Amniotic epithelial cell (primary cell): ENCODE results near the gene ARL14.
"Not testable (repeated sequence)": the region's sequence is repeated elsewhere in the genome, so short reads cannot be mapped to it uniquely, and the experiment has no call there.

Experiments used
- DNase-seq: peaks from one replicate; pipeline ENCODE4 v3.0.0-alpha.2; 2010; ENCODE audit warnings: low read depth

Gene ARL14

GRCh38 chr3:160677459-160677881 lies 510 bp downstream of the ARL14 start:
- no peak for DNase-seq

DNA sequence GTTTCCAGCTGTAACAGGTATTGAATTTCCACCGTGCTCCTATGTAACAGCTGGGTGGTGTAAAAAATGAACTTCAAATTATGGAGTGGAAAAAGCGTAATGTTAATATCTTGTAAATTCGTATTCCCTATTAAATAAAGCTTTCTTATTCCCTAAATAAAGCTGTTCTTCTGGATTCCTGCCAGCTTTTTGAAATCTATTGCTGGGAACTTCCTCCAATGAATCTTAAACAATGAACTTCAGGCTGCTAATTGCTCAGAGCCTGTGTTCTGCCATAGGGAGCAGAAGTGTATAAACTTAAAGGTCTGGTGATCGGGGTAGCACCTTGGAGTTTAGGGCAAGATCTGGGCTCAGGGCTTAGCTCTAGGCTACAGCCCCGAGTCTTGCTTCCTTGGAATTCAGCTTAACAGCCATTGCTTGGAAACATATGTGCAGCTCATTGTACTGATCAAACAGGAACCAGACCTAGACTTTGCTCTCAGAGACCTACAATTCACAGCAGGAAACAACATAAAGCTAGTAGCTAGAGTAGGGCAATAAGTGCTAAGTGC lies 1.4 kb downstream of the ARL14 start:
- no peak for DNase-seq

GRCh38 chr3:160684368-160684740 lies 7.4 kb downstream of the ARL14 start:
- DNase-seq, result no peak

GRCh38 chr3:160685144-160685766 lies 8.3 kb downstream of the ARL14 start:
- no peak for DNase-seq

DNA sequence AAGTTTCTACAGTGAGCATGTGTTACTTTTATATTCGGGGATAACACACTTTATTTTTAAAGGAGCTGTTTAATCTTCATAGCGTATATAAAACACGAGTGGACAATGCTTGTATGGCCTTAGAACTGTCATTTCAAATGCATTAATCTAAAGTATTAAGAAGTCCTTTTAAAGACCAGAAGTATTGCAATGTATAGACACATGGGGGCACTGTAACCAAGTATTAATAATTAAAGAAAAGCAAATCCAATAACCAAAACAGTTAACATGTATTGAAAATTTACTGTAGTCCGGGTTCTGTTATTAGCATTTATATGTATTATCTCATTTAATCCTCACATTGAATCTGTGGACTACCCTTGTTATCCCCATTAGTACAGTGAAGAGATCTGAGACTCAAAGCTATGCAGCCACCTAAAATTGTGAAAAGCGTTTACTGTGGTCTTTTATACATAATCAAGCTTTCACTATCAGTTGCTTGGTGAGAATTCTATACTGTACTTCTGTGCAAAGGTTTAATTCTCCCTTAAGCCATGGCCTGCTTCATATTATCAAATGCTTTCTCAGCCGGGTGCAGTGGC lies 10.1 kb downstream of the ARL14 start:
- DNase-seq, result no peak

- no peak for DNase-seq
These were observed 14.2 kb downstream of the ARL14 start for GRCh38 chr3:160691151-160691550.

DNA sequence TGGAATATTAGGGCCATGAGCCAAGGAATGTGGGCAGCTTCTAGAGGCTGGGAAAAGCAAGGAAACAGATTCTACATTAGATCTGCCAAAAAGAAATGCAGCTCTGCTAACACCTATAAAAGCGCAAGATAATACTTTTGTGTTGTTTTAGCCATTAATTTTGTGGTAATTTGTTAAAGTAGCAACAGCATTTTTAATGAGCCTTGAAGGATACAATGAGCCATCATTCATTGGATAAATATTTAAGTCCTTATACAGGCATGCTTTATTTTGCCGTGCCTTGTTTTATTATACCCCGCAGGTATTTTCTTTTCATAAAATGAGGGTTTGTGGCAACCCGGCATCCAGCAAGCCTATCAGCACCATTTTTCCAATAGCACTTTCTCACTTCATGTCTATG lies 15.0 kb downstream of the ARL14 start:
- no peak for DNase-seq

DNA sequence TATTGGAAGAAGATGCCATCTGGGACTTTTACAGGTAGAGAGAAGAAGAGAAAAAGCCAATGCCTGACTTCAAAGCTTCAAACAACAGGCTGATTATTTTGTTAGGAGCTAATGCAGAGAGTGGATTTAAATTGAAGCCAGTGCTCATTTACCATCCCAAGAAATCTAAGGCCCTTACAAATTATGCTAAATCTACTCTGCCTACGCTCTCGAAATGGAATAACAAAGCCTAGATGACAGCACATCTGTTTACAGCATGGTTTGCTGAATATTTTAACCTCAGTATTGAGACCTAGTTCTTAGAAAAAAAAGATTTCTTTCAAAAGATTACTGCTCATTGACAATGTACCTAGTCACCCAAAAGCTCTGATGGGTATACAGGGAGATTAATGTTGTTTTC lies 16.2 kb downstream of the ARL14 start:
- DNase-seq, result no peak

DNA sequence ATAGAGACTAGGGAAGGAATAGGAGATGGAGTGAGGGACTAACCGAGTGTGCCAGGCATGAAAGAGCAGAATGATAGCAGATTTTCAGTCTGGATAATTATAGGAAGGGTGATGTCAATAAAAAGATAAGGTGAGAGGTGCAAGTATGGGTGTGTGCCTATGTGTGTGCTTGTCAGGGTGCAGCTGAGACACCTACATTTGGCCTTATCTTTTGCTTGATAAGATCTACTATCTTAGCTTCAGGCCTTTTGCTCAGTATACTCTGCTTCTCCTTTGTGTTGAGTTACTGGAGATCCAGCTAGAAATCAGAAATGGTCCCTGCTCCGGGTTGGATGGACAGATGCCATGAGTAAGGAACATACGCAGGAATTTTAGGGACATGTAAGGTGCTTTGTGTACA lies 17.4 kb downstream of the ARL14 start:
- DNase-seq, result no peak

GRCh38 chr3:160695003-160695402 lies 18.0 kb downstream of the ARL14 start:
- DNase-seq, result no peak

DNA sequence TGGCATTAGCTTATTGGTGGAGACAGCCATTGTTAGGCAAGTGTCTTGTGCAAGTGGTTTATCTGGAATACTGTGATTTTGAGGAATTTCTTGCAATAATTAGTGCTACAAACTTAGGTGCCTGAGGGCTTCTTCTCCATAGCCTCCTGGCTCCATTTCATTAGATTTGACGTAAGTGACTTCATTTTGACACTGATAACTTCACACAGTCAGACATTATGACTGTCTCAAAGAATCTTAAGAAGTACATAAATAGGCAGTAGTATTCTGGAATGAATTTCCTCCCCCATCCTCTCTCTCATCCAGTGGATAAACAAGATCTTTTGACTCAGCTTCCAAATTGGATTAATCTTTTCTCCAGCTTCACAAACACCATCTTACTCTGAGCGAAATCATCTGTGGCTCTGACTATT lies 19.0 kb downstream of the ARL14 start:
- peak; percentile 32 for DNase-seq

GRCh38 chr3:160697637-160698380 lies 20.8 kb downstream of the ARL14 start:
- DNase-seq, result peak; percentile 82

DNA sequence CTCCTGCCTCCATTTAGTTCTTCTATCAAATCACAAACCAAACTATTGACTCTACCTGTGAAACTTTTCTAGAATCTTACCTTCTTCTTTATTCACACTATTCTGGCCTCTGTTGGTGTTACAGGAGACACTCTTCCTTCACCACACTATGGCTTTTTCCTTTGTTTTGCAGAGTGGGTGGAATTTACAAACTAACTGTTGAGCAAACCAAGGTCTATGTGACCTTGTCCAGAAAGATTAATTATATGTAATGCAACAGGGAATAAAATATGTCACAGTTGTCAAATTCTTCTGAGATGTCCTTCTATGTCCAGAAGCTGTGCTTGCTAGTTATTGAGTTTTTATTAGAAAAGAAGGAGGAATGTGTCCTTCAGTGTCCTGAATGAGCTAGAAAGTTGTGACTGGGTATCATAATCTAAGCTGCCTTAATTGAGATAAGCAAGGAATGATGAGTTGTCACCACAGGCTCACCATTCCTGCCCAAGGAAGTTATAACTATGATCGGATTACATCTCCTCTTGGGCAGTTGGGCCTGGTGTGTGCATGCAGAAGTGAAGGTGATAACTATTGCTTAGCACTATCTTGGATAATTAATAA lies 21.7 kb downstream of the ARL14 start:
- no peak for DNase-seq

DNA sequence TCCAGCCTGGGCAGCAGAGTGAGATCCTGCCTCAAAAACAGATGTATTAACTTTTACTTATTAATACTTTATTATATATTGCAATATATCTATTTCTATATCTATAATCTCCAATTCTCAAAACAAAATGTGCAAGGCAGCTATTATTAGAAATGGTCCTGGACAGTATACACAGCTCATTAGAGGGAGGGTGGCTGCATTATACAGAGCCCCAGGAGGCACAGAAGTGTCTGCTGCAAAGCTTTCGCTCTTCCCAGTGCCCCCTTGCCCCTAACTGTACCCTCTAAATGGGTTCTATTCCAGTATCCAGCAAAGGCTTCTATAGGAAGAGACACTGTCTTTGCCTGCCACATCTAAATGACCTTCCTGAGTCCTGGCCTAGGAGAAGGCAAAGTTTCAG lies 24.5 kb downstream of the ARL14 start:
- DNase-seq, result no peak

DNA sequence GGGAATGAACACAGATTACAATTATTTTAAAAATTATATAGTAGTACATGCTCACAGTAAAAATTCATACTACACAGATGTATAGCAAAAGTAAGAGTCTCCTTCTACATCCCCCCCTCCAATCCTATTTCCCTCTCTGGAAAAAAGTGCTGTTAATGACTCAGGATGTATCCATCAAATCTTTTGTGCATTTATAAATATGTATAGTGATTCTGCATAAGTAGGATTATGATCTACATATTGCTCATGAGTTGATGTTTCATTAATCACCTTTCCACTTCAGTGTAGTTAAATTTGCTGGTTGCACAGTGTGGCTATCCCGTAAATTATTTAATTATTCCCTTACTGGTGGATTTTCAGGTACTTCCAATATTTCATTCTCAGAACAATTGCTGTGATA lies 25.3 kb downstream of the ARL14 start:
- DNase-seq, result no peak

DNA sequence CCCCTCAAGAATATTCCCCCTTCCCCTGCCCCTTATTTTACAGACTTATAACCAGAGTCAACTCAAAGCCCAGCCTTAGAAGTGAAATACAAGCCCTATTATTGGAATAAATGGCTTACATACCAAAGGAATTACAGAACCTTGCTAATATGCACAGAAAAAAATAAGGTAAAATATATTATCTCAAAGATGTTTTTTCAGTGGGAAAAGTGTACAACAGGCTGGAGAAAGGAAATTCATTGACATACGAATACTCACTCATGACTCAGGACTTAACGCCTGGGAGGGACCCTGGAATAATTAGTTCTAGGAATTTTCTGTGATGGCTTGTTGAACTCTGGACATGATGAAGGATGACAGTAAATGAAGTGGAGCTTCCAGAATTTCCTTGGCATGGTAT lies 27.0 kb downstream of the ARL14 start:
- DNase-seq, result no peak

GRCh38 chr3:160707187-160707794 lies 30.3 kb downstream of the ARL14 start:
- peak; percentile 56 for DNase-seq

DNA sequence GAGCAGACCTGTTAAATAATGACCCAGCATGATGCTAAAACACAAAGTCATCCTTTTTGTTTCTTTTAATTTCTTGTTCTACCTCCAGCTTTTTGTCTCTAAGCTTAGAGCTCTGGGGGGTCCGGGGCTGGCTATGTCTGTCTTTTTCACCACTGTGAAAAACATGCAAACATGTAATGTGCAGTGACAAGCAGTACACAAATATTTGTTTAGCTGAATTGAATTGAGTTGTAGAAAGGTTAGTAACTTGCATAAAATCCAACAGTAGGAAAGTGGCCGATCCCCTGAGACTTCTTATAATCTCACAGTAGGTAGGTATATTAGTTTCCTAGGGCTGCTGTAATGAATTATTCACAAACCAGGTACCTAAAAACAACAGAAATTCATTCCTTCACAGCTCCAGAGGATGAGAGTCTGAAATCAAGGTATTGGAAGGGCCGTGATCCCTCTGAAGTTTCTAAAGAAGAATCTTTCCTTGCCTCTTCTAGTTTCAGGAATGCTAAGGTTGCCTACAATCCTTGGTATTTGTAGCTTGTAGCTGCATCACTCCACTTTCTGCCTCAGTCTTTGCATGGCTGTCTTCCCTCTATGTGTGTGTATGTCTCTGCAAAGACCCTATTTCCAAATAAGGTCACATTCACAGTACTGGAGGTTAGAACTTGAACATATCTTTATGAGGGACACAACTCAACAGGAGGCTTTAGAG lies 32.7 kb downstream of the ARL14 start:
- DNase-seq, result no peak

GRCh38 chr3:160713144-160713543 lies 36.2 kb downstream of the ARL14 start:
- not testable (repeated sequence) for DNase-seq

DNA sequence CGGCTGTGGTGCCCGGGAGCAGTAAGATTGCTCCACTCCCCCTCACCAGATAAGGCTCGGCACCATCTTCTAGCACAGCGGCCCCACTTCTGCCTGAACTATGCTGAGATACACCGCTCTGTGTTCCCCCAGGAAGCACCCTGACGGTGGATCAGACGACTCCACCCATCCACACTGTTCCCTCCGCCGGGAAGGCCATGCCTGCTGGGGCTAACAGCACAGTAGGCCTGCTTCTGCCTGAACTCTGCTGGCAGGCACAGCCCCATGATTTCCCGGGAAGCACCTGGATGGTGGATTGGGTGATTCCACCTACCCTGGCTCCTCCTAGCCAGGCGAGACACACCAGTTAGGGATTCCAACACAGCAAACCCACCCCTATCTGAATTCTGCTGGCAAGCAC lies 42.8 kb downstream of the ARL14 start:
- DNase-seq, result no peak

DNA sequence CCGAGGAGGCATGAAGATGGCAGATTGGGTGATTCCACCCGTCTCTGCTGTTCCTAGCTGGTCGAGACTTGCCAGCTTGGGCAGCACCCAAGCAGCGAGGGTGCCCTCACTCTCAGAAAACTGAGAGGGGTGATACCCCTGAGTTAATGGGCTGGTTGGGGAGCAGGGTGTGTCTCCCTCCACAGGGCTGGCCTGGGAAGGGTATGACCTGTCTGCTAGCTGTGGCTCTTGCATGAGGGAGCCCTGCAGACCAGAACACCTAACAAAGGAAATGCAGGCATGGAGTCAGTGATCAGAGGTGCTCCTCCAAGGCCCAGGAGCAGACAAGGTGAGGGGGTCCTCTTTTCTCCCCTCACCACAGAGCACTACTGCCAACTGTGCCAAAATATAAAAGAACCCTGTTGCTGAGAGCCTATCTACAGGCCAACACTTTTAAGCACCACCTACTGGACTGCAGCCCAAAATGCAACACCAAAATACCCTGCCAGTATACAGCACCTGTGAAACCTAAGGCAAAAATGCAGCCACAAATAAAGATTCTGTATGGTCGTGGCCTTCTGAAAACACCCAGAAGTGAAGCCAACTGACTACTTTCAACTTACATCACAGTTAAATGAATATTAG lies 43.3 kb downstream of the ARL14 start:
- DNase-seq, result no peak
